Kidney epithelial cell (primary cell): Measurements from ENCODE around the gene KHK. TPM values are rescaled to one million over a fixed set of nuclear protein-coding genes. Genes with fewer than 3 reads are reported as not detected.

Source experiments
- DNase-seq: peaks from one replicate; pipeline ENCODE4 v3.0.0-alpha.2; 2010; ENCODE audit warnings: low read depth
- H3K27me3 ChIP-seq: 2 replicates; pipeline ENCODE4 v1.6.0; 2011; ENCODE audit warnings: low read length; ENCODE audit not compliant: control insufficient read depth, insufficient read depth
- H3K36me3 ChIP-seq: 2 replicates; pipeline ENCODE4 v1.5.1; 2011; ENCODE audit warnings: low read length; ENCODE audit not compliant: control insufficient read depth, insufficient read depth
- H3K4me3 ChIP-seq: 2 replicates; pipeline ENCODE4 v1.5.1; 2011; ENCODE audit warnings: low read depth, mild to moderate bottlenecking, control low read depth, low read length
- total RNA-seq: library from RNA; depleted of rRNA; stranded (reverse); fragments of >200 nt; gene quantifications from 2 replicates; pipeline ENCODE4 v1.2.3, GENCODE V29; 2015
- TF ChIP-seq, protein P1 (sequence below): IDR thresholded peaks from 2 replicates; pipeline ENCODE4 v1.5.1; 2011; ENCODE audit warnings: mild to moderate bottlenecking, moderate library complexity, low read length, control low read depth, inconsistent platforms; ENCODE audit not compliant: insufficient read depth, poor library complexity, severe bottlenecking

The KHK gene
- total RNA-seq, 1 donor from 2014 or later = 3.1 TPM

DNA sequence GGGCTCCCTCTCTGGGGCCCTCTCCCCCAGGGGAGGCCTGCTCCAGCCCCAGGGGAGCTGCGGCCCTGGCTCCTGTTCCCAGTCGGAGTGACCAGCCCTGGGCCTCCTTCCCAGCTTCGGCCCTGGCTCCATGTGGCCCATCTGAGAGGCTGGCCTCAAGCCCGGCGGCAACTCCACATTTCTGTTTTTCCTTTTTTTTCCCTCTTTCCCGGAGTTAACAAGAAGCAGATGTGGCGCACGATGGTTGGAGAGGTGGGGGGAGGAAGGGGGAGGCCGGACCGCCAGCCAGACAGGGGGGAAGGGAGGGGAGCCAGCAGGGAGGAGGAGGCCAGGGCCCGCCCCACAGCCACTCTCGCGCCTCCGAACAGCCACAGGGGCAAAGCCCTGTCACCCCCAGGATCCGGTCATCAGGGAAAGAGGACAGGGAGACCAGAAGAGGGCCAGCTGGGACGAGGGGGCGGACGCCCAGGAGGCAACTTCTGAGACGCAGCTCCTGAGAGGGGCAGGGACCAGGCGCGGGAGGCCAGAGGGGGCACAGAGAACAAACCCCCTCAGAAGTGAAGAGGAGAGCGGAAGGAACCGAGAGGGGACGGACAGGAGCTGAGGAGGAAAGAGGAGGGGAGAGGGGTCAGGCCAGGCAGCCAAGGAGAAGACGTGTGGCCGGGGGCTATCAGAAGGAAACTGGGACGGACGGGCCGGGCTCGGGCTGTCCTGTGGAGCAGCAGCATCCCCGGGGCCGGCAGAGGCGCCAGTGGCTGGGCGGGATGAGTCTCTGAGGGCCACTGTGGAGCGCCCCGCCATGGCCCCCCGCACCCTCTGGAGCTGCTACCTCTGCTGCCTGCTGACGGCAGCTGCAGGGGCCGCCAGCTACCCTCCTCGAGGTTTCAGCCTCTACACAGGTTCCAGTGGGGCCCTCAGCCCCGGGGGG is 8.0 kb upstream of the KHK start, which contains the start of gene EMILIN1:
EMILIN1 (plus strand) TSS at position 349 of the 928 bp plus-strand sequence; CDS start at position 800, 451 bp downstream.
- no peak for DNase-seq
- no peaks in the 10 kb centered on the region for H3K27me3 ChIP-seq
- no peaks in the 10 kb centered on the region for H3K36me3 ChIP-seq
- TF ChIP-seq, protein P1, sequence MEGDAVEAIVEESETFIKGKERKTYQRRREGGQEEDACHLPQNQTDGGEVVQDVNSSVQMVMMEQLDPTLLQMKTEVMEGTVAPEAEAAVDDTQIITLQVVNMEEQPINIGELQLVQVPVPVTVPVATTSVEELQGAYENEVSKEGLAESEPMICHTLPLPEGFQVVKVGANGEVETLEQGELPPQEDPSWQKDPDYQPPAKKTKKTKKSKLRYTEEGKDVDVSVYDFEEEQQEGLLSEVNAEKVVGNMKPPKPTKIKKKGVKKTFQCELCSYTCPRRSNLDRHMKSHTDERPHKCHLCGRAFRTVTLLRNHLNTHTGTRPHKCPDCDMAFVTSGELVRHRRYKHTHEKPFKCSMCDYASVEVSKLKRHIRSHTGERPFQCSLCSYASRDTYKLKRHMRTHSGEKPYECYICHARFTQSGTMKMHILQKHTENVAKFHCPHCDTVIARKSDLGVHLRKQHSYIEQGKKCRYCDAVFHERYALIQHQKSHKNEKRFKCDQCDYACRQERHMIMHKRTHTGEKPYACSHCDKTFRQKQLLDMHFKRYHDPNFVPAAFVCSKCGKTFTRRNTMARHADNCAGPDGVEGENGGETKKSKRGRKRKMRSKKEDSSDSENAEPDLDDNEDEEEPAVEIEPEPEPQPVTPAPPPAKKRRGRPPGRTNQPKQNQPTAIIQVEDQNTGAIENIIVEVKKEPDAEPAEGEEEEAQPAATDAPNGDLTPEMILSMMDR = no peak
- H3K4me3 ChIP-seq = peak within 1 kb of the TSS; percentile 8

DNA sequence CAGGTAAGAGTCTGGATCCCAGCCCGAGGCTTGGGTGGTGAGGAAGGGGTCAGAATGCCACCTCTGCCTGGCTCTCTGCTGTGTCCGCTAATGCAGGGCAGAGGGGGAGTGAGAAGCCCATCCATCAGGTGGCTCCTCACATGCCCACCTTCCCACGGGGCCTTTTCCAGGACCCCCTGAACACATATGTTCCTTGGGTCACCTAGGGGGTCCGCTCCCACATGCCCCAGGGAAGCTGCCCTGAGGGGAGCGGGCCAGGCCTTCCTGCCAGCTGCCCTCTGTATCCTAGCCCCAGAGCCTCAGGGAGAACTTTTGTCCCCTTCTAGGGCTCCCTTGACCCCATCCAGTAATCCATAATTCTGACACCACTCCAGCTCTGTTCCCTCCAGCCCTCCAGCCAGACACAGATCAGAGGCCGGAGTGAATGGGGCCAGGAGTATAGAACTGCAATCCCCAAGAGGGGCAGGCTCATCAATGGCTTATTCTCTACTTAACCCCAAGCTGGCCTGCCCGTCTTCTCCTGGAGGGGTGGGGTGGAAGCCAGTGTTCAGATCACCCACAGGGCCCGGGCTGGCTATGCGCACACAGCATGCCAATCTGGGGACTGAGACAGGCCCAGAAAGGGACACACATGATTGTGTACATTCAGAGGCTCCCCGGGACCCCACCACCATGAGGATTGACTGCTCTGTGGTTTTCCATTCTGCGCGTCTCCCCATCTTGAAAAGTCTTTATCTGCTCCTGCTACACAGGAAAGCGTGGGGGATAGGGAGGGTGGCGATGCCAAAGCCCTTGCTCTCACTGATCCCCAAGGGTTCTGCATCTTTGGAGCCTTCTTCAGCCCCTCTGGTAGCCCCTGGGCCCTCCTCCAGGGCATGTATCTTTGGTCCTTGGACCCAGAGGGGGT is 7.1 kb upstream of the KHK start:
- DNase-seq = no peak
- Histone ChIP-seq H3K36me3 (no peaks in the 10 kb centered on the region), H3K27me3 (no peaks in the 10 kb centered on the region), H3K4me3 (no peak overlapping the region)
- TF ChIP-seq, protein P1 = no peak

DNA sequence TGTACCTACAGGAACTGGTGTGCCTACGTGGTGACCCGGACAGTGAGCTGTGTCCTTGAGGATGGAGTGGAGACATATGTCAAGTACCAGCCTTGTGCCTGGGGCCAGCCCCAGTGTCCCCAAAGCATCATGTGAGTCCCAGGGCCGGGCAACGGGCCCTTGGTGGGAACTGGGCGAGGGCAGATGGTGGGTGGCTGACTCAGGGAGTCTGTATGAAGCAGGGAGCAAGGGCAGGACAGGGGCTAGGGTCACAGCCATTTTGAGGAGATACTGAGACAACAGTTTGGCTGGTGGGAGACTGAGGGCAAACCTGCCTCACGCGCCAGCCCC is 6.5 kb upstream of the KHK start:
- TF ChIP-seq, protein P1 = no peak
- DNase-seq = no peak
- Histone ChIP-seq H3K36me3 (no peaks in the 10 kb centered on the region), H3K27me3 (no peaks in the 10 kb centered on the region), H3K4me3 (no peak overlapping the region)

DNA sequence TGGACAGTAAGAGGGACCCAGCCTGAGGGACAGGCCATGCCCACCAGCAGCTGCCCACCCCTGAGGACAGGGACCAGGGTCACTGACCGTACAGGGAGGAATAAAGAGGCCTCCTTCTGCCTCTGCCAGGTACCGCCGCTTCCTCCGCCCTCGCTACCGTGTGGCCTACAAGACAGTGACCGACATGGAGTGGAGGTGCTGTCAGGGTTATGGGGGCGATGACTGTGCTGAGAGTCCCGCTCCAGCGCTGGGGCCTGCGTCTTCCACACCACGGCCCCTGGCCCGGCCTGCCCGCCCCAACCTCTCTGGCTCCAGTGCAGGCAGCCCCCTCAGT is 6.0 kb upstream of the KHK start:
- H3K27me3 ChIP-seq = no peaks in the 10 kb centered on the region
- no peak for DNase-seq
- no peaks in the 10 kb centered on the region for H3K36me3 ChIP-seq
- TF ChIP-seq, protein P1 = no peak
- no peak overlapping the region for H3K4me3 ChIP-seq

DNA sequence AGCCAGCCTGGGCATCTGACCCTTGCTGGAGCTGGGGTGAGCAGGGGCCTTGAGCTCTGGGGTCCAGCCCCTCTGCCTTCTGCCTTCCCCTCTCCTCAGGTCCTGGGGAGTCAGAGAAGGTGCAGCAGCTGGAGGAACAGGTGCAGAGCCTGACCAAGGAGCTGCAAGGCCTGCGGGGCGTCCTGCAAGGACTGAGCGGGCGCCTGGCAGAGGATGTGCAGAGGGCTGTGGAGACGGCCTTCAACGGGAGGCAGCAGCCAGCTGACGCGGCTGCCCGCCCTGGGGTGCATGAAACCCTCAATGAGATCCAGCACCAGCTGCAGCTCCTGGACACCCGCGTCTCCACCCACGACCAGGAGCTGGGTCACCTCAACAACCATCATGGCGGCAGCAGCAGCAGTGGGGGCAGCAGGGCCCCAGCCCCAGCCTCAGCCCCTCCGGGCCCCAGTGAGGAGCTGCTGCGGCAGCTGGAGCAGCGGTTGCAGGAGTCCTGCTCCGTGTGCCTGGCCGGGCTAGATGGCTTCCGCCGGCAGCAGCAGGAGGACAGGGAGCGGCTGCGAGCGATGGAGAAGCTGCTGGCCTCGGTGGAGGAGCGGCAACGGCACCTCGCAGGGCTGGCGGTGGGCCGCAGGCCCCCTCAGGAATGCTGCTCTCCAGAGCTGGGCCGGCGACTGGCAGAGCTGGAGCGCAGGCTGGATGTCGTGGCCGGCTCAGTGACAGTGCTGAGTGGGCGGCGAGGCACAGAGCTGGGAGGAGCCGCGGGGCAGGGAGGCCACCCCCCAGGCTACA is 4.4 kb upstream of the KHK start:
- Histone ChIP-seq H3K36me3 (no peaks in the 10 kb centered on the region), H3K4me3 (no peak overlapping the region), H3K27me3 (no peaks in the 10 kb centered on the region)
- TF ChIP-seq, protein P1 = no peak
- DNase-seq = no peak
